Bronchial epithelial cell (primary cell): Measurements from ENCODE around the gene SHISA6. TPM values are rescaled to one million over a fixed set of nuclear protein-coding genes. Genes with fewer than 3 reads are reported as not detected.

Experiments
- DNase-seq: peaks from one replicate; pipeline ENCODE4 v3.0.0-alpha.2; 2010; ENCODE audit warnings: low read depth
- FAIRE-seq: peaks from 2 replicates; lab custom pipeline; 2011; peaks lifted over from hg19 to GRCh38; lab: Jason Lieb, UNC
- H3K27me3 ChIP-seq: 2 replicates; pipeline ENCODE4 v1.5.1; 2011; ENCODE audit warnings: low read length; ENCODE audit not compliant: control insufficient read depth, insufficient read depth
- H3K36me3 ChIP-seq: 2 replicates; pipeline ENCODE4 v1.5.1; 2011; ENCODE audit warnings: low read length; ENCODE audit not compliant: control insufficient read depth, insufficient read depth
- H3K4me3 ChIP-seq: 2 replicates; pipeline ENCODE4 v1.5.1; 2011; ENCODE audit warnings: mild to moderate bottlenecking, low read depth, low read length, control low read depth
- total RNA-seq: library from RNA; depleted of rRNA; stranded (reverse); fragments of >200 nt; gene quantifications from 2 replicates; pipeline ENCODE4 v1.2.1, GENCODE V29; 2014
- TF ChIP-seq, protein P1 (sequence below): IDR thresholded peaks from 2 replicates; pipeline ENCODE4 v1.5.1; 2011; ENCODE audit warnings: mild to moderate bottlenecking, moderate library complexity, low read length, control low read depth, inconsistent platforms; ENCODE audit not compliant: insufficient read depth, severe bottlenecking

SHISA6 gene
- total RNA-seq, 1 donor from 2014 or later, result not detected

DNA sequence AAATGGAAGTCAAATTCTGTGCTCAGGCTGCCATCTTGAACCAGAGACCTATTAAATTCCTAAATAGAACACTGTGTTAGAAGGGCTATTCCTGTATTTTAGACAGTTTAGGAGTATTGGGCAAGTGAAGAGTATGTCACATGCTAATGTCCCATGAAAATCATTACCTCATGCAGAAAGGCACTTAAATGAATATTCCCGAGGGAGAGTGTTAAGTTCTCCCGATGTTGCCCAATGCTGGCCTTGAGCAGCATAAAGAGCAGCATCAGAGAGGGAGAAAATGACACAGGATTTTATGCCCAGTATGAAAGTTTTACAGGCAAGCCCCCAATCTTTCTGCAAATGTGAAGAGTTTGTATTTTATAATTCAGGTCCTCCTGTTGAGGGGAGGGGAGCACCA lies 28.2 kb upstream of the SHISA6 start:
- TF ChIP-seq, protein P1, sequence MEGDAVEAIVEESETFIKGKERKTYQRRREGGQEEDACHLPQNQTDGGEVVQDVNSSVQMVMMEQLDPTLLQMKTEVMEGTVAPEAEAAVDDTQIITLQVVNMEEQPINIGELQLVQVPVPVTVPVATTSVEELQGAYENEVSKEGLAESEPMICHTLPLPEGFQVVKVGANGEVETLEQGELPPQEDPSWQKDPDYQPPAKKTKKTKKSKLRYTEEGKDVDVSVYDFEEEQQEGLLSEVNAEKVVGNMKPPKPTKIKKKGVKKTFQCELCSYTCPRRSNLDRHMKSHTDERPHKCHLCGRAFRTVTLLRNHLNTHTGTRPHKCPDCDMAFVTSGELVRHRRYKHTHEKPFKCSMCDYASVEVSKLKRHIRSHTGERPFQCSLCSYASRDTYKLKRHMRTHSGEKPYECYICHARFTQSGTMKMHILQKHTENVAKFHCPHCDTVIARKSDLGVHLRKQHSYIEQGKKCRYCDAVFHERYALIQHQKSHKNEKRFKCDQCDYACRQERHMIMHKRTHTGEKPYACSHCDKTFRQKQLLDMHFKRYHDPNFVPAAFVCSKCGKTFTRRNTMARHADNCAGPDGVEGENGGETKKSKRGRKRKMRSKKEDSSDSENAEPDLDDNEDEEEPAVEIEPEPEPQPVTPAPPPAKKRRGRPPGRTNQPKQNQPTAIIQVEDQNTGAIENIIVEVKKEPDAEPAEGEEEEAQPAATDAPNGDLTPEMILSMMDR, result no peak
- no peak for DNase-seq
- Histone ChIP-seq H3K4me3 (no peak overlapping the region), H3K27me3 (no peaks in the 10 kb centered on the region), H3K36me3 (no peaks in the 10 kb centered on the region)
- FAIRE-seq, result no peak

DNA sequence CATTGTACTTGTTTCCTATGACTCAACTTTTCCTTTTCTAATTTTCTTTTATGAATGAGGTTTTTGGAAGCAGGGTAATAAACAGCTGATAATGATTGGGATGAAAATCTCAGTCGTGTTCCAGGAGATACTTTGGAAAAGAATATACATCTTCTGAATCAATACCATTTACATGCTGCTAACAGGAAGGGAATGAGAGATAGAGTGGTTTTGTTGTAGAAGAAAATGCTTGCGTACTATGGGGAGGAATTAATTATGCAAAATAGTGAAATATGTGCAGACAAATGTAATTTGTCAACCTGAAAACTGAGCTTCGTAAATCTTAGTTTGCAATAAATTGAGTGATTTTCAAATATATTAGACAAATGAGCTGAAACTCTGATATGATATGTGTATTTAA lies 24.0 kb upstream of the SHISA6 start:
- Histone ChIP-seq H3K36me3 (no peaks in the 10 kb centered on the region), H3K4me3 (no peak overlapping the region), H3K27me3 (no peaks in the 10 kb centered on the region)
- TF ChIP-seq, protein P1, result no peak
- FAIRE-seq (no peak), DNase-seq (no peak)

DNA sequence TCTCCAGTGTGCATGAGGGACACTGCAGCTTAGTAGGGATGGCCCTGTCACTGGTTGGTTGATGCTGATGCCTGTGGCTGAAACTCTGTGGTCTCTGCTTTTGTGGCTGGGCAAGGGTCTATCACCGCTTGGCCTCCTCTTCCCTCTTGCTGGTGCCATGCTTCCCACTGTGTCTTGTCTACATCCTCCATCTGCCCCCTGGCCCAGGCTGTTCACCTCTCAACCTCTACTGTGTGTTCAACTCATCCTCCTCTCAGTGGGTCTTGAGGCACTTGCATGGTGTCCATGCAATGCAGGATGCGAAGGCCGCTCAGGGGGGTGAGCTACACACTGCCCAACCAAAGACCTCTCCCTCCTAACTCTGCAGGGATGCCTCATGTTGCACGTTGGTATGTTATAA lies 19.8 kb upstream of the SHISA6 start:
- TF ChIP-seq, protein P1, result no peak
- no peaks in the 10 kb centered on the region for H3K27me3 ChIP-seq
- H3K36me3 ChIP-seq, result no peaks in the 10 kb centered on the region
- no peak overlapping the region for H3K4me3 ChIP-seq
- FAIRE-seq, result no peak
- DNase-seq, result no peak

DNA sequence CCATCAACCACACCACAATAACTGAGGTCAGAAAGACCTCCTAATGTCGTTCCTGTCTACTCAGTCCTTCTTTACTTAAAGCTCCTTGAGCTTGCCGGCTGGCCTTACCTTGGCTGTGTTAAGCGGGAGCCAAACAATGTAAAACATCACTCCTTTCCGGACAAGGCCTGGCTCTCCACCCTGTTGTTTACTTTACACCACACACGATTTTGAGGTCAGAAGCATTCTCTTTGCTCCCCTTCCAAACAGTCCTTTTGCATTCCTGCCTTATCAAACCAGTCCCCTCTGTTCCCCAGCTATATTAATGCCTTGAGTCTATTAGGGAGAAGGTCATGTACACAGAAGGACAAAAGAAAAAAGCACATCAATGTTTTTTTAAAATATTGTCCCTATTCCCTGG lies 19.3 kb upstream of the SHISA6 start:
- FAIRE-seq (no peak), DNase-seq (no peak)
- Histone ChIP-seq H3K36me3 (no peaks in the 10 kb centered on the region), H3K27me3 (no peaks in the 10 kb centered on the region), H3K4me3 (no peak overlapping the region)
- TF ChIP-seq, protein P1, result no peak

DNA sequence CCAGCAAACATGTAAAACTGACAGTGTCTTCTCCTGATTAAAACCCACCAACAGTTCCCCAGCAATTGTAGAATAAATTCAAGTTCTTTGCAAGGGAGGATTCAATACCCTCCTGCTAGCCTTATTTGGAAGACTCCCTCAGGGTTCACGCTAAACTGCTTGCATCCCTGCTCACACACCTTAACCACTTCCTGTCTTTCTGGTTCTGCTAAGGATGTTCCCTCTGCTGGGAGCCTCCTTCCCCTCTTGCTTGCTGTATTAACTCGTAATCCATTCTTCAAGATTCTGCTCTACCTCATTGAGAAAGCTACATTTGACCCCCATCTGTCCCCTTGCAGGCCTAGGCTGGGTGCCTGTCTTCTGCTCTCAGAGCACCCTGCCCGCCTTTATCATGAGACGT lies 2.3 kb upstream of the SHISA6 start:
- no peak for FAIRE-seq
- H3K4me3 ChIP-seq, result no peak overlapping the region
- no peaks in the 10 kb centered on the region for H3K36me3 ChIP-seq
- H3K27me3 ChIP-seq, result peaks cover 17% of the 10 kb centered on the region
- TF ChIP-seq, protein P1, result no peak
- peak; percentile 41 for DNase-seq

DNA sequence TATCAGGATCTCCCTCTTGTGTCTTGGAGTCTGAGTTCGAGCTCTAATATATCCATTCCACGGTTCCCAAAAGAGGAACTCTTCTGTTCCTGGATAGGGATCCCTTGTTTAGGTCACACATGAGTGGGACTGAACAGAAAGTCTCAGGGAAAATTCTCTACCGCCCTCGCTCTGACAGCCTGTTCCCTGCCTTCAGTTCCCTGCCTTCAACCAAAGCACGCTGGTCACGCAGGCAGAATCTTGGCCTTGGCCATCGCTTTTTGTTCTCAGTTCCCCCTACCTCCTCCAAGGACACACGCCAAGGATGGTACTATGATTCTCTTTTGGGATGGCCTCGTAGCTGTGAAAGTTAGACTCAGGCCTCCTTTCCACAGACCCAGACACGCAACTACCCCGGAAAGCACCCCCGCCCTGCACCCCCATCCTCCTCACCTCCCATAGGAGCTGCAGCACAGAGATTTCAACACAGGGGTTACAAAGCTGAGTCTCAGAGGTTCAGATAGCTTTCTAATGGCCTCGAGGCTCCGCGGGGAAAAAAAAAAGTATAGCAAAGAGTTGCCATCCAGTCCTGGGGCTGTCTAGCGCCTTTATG lies 1.5 kb upstream of the SHISA6 start:
- FAIRE-seq (no peak), DNase-seq (no peak)
- no peak overlapping the region for H3K4me3 ChIP-seq
- no peaks in the 10 kb centered on the region for H3K36me3 ChIP-seq
- TF ChIP-seq, protein P1, result no peak
- peaks cover 17% of the 10 kb centered on the region for H3K27me3 ChIP-seq
